ENCODE measurements around the gene NRAP.

NRAP gene

GRCh38 chr10:113609704-113610108 lies 54.1 kb downstream of the NRAP start:
- DNase-seq (ENCODE audit: low read depth): no peak

GRCh38 chr10:113605268-113605978 lies 58.4 kb downstream of the NRAP start:
- DNase-seq (ENCODE audit: low read depth): no peak

GRCh38 chr10:113604572-113604971 lies 59.3 kb downstream of the NRAP start:
- DNase-seq (ENCODE audit: low read depth): no peak

GRCh38 chr10:113603057-113603777 lies 60.6 kb downstream of the NRAP start:
- DNase-seq (ENCODE audit: low read depth): no peak

- no peak for DNase-seq (ENCODE audit: low read depth)
Measured at GRCh38 chr10:113600569-113600968, 63.3 kb downstream of the NRAP start.

- DNase-seq (ENCODE audit: low read depth): no peak
Measured at GRCh38 chr10:113594652-113595051, 69.2 kb downstream of the NRAP start.

GRCh38 chr10:113592380-113592779 lies 71.5 kb downstream of the NRAP start:
- DNase-seq (ENCODE audit: low read depth): no peak

- no peak for DNase-seq (ENCODE audit: low read depth)
Measured at GRCh38 chr10:113590581-113590980, 73.3 kb downstream of the NRAP start.

GRCh38 chr10:113589201-113589770 lies 74.6 kb downstream of the NRAP start:
- no peak for DNase-seq (ENCODE audit: low read depth)

GRCh38 chr10:113585949-113586348 lies 77.9 kb downstream of the NRAP start:
- DNase-seq (ENCODE audit: low read depth): no peak

GRCh38 chr10:113583571-113583970 lies 80.3 kb downstream of the NRAP start:
- DNase-seq (ENCODE audit: low read depth): no peak

GRCh38 chr10:113581092-113581491 lies 82.7 kb downstream of the NRAP start:
- no peak for DNase-seq (ENCODE audit: low read depth)

GRCh38 chr10:113578773-113579172 lies 85.1 kb downstream of the NRAP start:
- DNase-seq (ENCODE audit: low read depth): no peak

- DNase-seq (ENCODE audit: low read depth): no peak
Measured at GRCh38 chr10:113576852-113577251, 87.0 kb downstream of the NRAP start.

GRCh38 chr10:113573368-113573767 lies 90.5 kb downstream of the NRAP start:
- no peak for DNase-seq (ENCODE audit: low read depth)

GRCh38 chr10:113572520-113573290 lies 91.1 kb downstream of the NRAP start:
- no peak for DNase-seq (ENCODE audit: low read depth)

- no peak for DNase-seq (ENCODE audit: low read depth)
Measured at GRCh38 chr10:113569576-113569975, 94.3 kb downstream of the NRAP start.

- DNase-seq (ENCODE audit: low read depth): no peak
Measured at GRCh38 chr10:113566888-113567287, 97.0 kb downstream of the NRAP start.

- no peak for DNase-seq (ENCODE audit: low read depth)
Measured at GRCh38 chr10:113565364-113565763, 98.5 kb downstream of the NRAP start.

- DNase-seq (ENCODE audit: low read depth): peak; percentile 43
Measured at GRCh38 chr10:113563306-113564088, 100.3 kb downstream of the NRAP start.

GRCh38 chr10:113562704-113563103 lies 101.1 kb downstream of the NRAP start:
- no peak for DNase-seq (ENCODE audit: low read depth)

- DNase-seq (ENCODE audit: low read depth): no peak
Measured at GRCh38 chr10:113562069-113562468, 101.8 kb downstream of the NRAP start.
